GM23338 (cell line): ENCODE data around the gene CD99L2. TPM values are rescaled to one million over a fixed set of nuclear protein-coding genes. Genes with fewer than 3 reads are reported as not detected.

Experiments
- ATAC-seq: fragments of 200-7000 bp; cut with Tn5 transposase; 3 replicates; pipeline ENCODE4 v1.9.1; 2020
- DNase-seq: peaks from one replicate; pipeline ENCODE4 v3.0.0-alpha.2; 2015; ENCODE audit warnings: low spot score
- H2AFZ ChIP-seq: fragments of 200-600 bp; sonication (generic); 2 replicates; pipeline ENCODE4 v1.8.0; 2016; ENCODE audit warnings: antibody characterized with exemption, mild to moderate bottlenecking, moderate library complexity
- H3F3A ChIP-seq: fragments of 200-600 bp; sonication (generic); replicated peaks from 2 replicates; pipeline ENCODE4 v1.8.0; 2017; ENCODE audit warnings: antibody characterized with exemption, mixed run types, low read depth
- H3K27ac ChIP-seq: fragments of 200-600 bp; sonication (generic); 2 replicates; pipeline ENCODE4 v1.6.1; 2016; ENCODE audit warnings: low read depth
- H3K27me3 ChIP-seq: fragments of 200-600 bp; sonication (generic); 2 replicates; pipeline ENCODE4 v1.8.0; 2016; ENCODE audit warnings: mild to moderate bottlenecking, mixed run types, moderate library complexity; ENCODE audit not compliant: insufficient read depth
- H3K36me3 ChIP-seq: fragments of 200-600 bp; sonication (generic); 2 replicates; pipeline ENCODE4 v1.8.0; 2016; ENCODE audit warnings: mild to moderate bottlenecking; ENCODE audit not compliant: insufficient read depth
- H3K4me1 ChIP-seq: fragments of 200-600 bp; sonication (generic); 2 replicates; pipeline ENCODE4 v1.8.0; 2016; ENCODE audit warnings: mild to moderate bottlenecking, moderate library complexity; ENCODE audit not compliant: insufficient read depth
- H3K4me2 ChIP-seq: fragments of 200-600 bp; sonication (generic); 2 replicates; pipeline ENCODE4 v1.7.1; 2017; ENCODE audit warnings: mixed run types
- H3K4me3 ChIP-seq: fragments of 200-600 bp; sonication (generic); 2 replicates; pipeline ENCODE4 v1.6.1; 2016; ENCODE audit warnings: mixed run types
- H3K79me2 ChIP-seq: fragments of 200-600 bp; sonication (generic); replicated peaks from 2 replicates; pipeline ENCODE4 v1.8.0; 2017; ENCODE audit warnings: mild to moderate bottlenecking; ENCODE audit not compliant: insufficient read depth
- H3K9me2 ChIP-seq: fragments of 200-600 bp; sonication (generic); 2 replicates; pipeline ENCODE4 v1.8.0; 2017; ENCODE audit not compliant: insufficient read depth
- H4K20me1 ChIP-seq: fragments of 200-600 bp; sonication (generic); replicated peaks from 2 replicates; pipeline ENCODE4 v1.8.0; 2017; ENCODE audit warnings: mild to moderate bottlenecking; ENCODE audit not compliant: insufficient read depth
- H3K27ac Mint-ChIP-seq: 2 replicates; pipeline ENCODE4 v1.8.0; 2020; ENCODE audit warnings: inconsistent platforms, mild to moderate bottlenecking, moderate library complexity, mixed read lengths
- H3K27me3 Mint-ChIP-seq: 3 replicates; pipeline ENCODE4 v1.8.0; 2022; ENCODE audit warnings: low read depth, mild to moderate bottlenecking, moderate library complexity, mixed read lengths, inconsistent platforms; ENCODE audit not compliant: insufficient read depth, poor library complexity
- H3K36me3 Mint-ChIP-seq: 3 replicates; pipeline ENCODE4 v1.8.0; 2021; ENCODE audit warnings: low read depth, mild to moderate bottlenecking, inconsistent platforms, moderate library complexity, mixed read lengths
- H3K4me1 Mint-ChIP-seq: 3 replicates; pipeline ENCODE4 v1.8.0; 2020; ENCODE audit warnings: mild to moderate bottlenecking, inconsistent platforms, mixed read lengths
- H3K4me3 Mint-ChIP-seq: 3 replicates; pipeline ENCODE4 v1.8.0; 2021; ENCODE audit warnings: moderate library complexity, mild to moderate bottlenecking, inconsistent platforms, mixed read lengths
- H3K9me3 Mint-ChIP-seq: 3 replicates; pipeline ENCODE4 v1.8.0; 2020; ENCODE audit warnings: moderate library complexity, mild to moderate bottlenecking, inconsistent platforms, mixed read lengths
- CREB1 ChIP-seq: fragments of 250-450 bp; sonication (Bioruptor Pico); IDR thresholded peaks from 2 replicates; pipeline ENCODE4 v1.5.0; 2020; ENCODE audit warnings: low read depth, mild to moderate bottlenecking, moderate library complexity
- CTCF ChIP-seq, 2 experiments: fragments of 200-600 bp in 1 of 2; sonication (generic) in 1 of 2; conservative IDR thresholded peaks; 2 replicates each; pipeline versions ENCODE4 v1.5.1 to v1.6.1; 2016 to 2017; ENCODE audit warnings: antibody characterized with exemption in 2 of 2, low read depth in 2 of 2, mild to moderate bottlenecking in 2 of 2, moderate library complexity in 1 of 2
- ETS1 ChIP-seq: IDR thresholded peaks from 2 replicates; pipeline ENCODE4 v1.6.1; 2016; ENCODE audit warnings: antibody characterized with exemption
- EZH2 ChIP-seq: fragments of 200-600 bp; sonication (generic); IDR thresholded peaks from one replicate; pipeline ENCODE4 v1.8.0; 2017; ENCODE audit warnings: antibody characterized with exemption, mild to moderate bottlenecking, low read depth; ENCODE audit not compliant: unreplicated experiment
- EZH2phosphoT487 ChIP-seq: fragments of 200-600 bp; sonication (generic); IDR thresholded peaks from one replicate; pipeline ENCODE4 v1.8.1; 2018; ENCODE audit warnings: antibody characterized with exemption; ENCODE audit not compliant: unreplicated experiment
- JUNB ChIP-seq: IDR thresholded peaks from one replicate; pipeline ENCODE4 v1.6.1; 2016; ENCODE audit warnings: antibody characterized with exemption; ENCODE audit not compliant: unreplicated experiment
- NANOG ChIP-seq: IDR thresholded peaks from 2 replicates; pipeline ENCODE4 v1.6.1; 2016; ENCODE audit warnings: antibody characterized with exemption, borderline replicate concordance
- POLR2AphosphoS5 ChIP-seq: IDR thresholded peaks from 2 replicates; pipeline ENCODE4 v1.6.1; 2016; ENCODE audit warnings: antibody characterized with exemption, low read depth
- REST ChIP-seq: IDR thresholded peaks from one replicate; pipeline ENCODE4 v1.6.1; 2018; ENCODE audit warnings: antibody characterized with exemption; ENCODE audit not compliant: unreplicated experiment
- STAT1 ChIP-seq: IDR thresholded peaks from one replicate; pipeline ENCODE4 v1.6.1; 2016; ENCODE audit warnings: antibody characterized with exemption; ENCODE audit not compliant: unreplicated experiment
- ZNF114 ChIP-seq: fragments of 250-450 bp; sonication (Bioruptor Pico); IDR thresholded peaks from 2 replicates; pipeline ENCODE4 v1.5.0; 2020; ENCODE audit warnings: mild to moderate bottlenecking, moderate library complexity
- ZNF331 ChIP-seq: fragments of 250-450 bp; sonication (Bioruptor Pico); IDR thresholded peaks from 2 replicates; pipeline ENCODE4 v1.5.0; 2020; ENCODE audit warnings: low read depth, mild to moderate bottlenecking, moderate library complexity
- ZNF462 ChIP-seq: fragments of 250-450 bp; sonication (Bioruptor Pico); IDR thresholded peaks from 2 replicates; pipeline ENCODE4 v1.5.0; 2020; ENCODE audit warnings: mild to moderate bottlenecking, moderate library complexity
- polyA plus RNA-seq: library from polyadenylated mRNA; unstranded; fragments of >200 nt; fragmentation: Nextera tagmentation; extraction: Ambion mirVana; gene quantifications from 2 replicates; pipeline ENCODE4 v1.2.1, GENCODE V29; 2016
- total RNA-seq: library from RNA; depleted of rRNA; stranded (reverse); fragments of >200 nt; shearing (Covaris generic); gene quantifications from 2 replicates; pipeline ENCODE4 v1.2.3, GENCODE V29; 2014

The CD99L2 gene
- total and polyA plus RNA-seq, 2 experiments from 2014 or later = 2.6 to 6.4 TPM

- Mint-ChIP-seq H3K27me3 (no peaks in the 10 kb centered on the region), H3K4me1 (no peaks in the 10 kb centered on the region), H3K36me3 (no peaks in the 10 kb centered on the region; the same call in 1 of the 3 replicates), H3K9me3 (no peaks in the 10 kb centered on the region), H3K4me3 (no peak overlapping the region), H3K27ac (no peak overlapping the region)
- no peaks in the 10 kb centered on the region for H3K4me1 ChIP-seq
- DNase-seq (no peak), ATAC-seq (no peak)
- no peaks in the 10 kb centered on the region for H3F3A ChIP-seq
- no peak overlapping the region for H3K4me3 ChIP-seq
- TF ChIP-seq STAT1 (no peak), NANOG (no peak), ZNF462 (no peak), REST (no peak), ETS1 (no peak), EZH2phosphoT487 (no peak), CTCF (conservative IDR thresholded peaks at IDR 0.05; ENCODE audit: low read depth in 2 of 2) (no peak), ZNF331 (CRISPR knock-in tag) (no peak), ZNF114 (CRISPR knock-in tag) (no peak), JUNB (no peak), CREB1 (no peak), EZH2 (no peak), POLR2AphosphoS5 (no peak)
- no peak overlapping the region for H3K27ac ChIP-seq
- H2AFZ ChIP-seq = no peak overlapping the region
- no peaks in the 10 kb centered on the region for H3K9me2 ChIP-seq
- no peaks in the 10 kb centered on the region for H3K27me3 ChIP-seq
- no peaks in the 10 kb centered on the region for H3K79me2 ChIP-seq
- H4K20me1 ChIP-seq = no peaks in the 10 kb centered on the region
- H3K4me2 ChIP-seq = no peak overlapping the region
- H3K36me3 ChIP-seq = no peaks in the 10 kb centered on the region
Measured at GRCh38 chrX:150813922-150814321, 84.5 kb downstream of the CD99L2 start.
